GM18517 (cell line): ENCODE measurements around the gene SPATC1L.

ENCODE experiments used
- ATAC-seq: cut with Tn5 transposase; IDR thresholded peaks from one replicate; pipeline ENCODE4 v1.9.1; 2021; ENCODE audit warnings: mild to moderate bottlenecking, moderate library complexity; ENCODE audit not compliant: unreplicated experiment

Gene SPATC1L

DNA sequence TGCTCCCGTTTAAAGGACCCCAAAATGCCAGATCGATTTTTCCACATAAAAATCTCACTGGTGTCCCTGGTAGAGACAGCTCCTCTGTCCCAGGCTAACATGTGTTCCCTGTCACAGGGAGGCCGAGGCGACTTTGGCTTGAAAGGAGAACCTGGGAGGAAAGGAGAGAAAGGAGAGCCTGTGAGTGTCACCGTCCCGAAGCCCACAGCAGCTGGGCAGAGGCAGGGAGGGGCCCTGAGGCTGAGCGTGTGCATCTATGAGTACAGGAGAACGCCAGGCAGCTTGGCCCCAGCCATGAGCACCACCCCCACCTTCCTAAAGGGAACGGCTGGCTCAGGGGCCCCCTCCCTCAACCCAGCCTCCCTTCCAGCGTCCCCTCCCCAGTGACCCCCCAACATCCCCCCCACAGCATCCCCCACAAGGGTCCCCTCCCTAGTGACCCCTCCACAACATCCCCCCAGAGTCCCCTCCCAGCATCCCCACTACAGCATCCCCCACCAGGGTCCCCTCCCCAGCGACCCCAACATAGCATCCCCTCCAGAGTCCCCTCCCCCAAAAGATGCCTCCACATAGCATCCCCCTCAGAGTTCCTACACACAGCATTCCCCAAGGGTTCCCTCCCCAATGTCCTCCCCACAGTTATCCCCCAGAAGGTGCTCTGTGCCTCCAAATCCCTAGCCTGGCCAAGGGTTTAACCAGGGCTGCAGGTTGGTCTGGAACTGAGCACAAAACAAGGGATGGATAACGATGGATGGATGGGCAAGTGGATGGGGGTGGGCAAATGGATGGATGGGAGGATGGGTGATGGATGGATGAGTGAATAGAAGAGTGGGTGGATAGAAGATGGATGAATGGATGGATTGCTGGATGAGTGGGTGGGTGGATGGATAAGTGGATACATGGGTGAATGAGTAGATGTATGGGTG is 61.2 kb downstream of the SPATC1L start:
- ATAC-seq, result no peak

GRCh38 chr21:46122237-46122671 is 62.0 kb downstream of the SPATC1L start:
- ATAC-seq, result no peak

DNA sequence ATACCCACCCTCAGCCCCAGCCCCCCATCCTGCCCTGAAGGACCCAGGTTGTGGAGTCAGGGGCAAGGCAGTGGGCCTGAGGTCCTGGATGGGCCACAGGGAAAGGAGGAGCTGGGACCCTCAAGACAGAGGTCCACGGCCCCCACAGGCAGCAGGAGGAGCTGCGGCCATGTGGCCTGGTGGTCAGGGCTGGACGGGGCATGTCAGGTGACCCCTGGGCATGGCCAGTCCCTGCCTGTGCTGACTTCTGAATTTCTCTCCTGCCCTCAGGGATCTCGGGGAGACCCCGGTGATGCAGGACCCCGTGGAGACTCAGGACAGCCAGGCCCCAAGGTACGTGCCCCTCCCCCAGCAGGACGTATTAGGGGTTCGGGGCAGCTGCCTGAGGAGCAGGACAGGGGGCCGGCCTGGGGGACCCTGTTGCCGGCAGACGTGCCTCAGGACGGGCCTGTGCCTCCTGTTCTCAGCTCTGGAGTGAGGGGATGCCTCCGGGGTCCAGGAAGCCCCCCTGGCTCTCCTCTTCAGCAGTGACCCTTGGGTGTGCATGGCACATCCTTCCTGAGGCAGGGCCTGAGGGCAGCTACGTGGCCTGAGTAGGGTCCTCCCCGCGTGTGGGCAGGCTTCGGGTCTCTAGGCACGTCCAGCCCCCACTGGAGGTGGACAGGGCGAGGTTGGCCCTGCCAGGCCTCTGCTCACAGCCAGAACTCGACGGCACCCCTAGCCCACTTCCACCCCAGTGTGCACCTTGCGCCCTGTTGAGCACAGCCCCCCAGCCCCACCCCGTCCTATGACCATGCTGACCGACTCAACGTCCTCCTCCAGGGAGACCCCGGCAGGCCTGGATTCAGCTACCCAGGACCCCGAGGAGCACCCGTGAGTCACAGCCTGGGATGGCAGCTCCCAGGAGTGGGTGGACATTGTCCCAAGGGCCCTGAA is 62.7 kb downstream of the SPATC1L start:
- no peak for ATAC-seq

DNA sequence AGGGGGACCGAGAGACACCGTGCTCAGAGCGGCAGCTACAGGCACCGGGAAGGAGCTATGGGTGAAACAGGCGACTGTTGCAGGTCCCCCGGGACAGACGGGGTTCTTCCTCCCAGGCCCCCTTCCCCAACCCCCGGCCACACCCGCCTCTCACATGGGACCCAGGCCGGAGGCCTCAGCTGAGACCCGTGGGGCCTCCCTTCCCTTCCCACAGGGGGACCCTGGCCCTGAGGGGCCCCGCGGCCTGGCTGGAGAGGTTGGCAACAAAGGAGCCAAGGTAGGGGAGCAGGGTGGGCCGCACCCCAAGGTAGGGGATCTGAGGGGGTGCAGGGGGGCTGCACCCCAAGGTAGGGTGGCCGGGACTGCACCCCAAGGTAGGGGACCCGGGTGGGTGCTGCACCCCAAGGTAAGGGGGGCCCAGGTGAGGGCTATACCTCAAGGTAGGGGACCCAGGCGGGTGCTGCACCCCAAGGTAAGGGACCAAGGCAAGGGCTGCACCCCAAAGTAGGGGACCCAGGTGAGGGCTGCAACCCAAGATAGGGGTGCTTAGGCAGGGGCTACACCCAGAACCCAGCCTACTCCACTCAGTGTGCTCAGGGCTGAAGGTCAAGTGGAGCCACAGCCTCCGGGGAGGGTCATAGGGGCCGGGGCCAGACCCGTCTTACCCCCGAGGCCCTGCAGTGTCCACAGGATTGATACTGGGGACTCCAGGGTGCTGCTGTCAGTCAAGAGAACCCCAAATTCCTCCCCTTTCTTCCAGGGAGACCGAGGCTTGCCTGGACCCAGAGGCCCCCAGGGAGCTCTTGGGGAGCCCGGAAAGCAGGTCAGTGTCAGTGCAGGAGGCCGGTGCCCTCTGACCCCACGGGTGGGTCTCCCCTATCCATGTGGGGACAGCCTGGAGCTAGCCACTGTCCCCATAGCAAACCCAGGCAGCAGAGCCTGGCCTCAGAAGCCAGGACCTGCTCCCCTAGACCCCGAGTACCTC is 63.7 kb downstream of the SPATC1L start:
- no peak for ATAC-seq

- ATAC-seq, result no peak
Observed at GRCh38 chr21:46119637-46120271, 64.5 kb downstream of the SPATC1L start.

DNA sequence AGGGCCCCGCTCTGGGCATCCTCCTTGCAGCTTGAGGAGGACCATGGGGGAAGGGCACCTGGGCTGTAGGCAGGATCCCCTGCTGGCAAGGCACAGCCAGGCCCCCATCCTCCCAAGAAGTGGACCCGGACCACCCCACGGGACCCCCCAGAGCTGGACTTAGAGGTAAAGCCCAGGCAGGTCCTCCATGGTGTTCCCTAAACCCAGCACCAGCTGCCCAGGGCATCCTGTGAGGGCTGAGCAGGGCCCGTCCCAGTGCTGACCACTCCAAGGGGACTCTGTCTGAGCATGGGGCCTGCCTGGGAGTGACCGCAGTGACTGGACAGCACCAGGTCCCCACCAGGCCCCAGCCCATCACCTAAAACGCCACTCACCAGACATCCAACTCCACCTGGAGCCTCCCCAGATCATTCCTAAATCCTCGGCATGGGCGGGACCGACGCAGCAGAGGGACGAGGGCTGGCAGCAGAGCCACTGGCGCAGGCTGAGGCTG is 65.1 kb downstream of the SPATC1L start:
- no peak for ATAC-seq

DNA sequence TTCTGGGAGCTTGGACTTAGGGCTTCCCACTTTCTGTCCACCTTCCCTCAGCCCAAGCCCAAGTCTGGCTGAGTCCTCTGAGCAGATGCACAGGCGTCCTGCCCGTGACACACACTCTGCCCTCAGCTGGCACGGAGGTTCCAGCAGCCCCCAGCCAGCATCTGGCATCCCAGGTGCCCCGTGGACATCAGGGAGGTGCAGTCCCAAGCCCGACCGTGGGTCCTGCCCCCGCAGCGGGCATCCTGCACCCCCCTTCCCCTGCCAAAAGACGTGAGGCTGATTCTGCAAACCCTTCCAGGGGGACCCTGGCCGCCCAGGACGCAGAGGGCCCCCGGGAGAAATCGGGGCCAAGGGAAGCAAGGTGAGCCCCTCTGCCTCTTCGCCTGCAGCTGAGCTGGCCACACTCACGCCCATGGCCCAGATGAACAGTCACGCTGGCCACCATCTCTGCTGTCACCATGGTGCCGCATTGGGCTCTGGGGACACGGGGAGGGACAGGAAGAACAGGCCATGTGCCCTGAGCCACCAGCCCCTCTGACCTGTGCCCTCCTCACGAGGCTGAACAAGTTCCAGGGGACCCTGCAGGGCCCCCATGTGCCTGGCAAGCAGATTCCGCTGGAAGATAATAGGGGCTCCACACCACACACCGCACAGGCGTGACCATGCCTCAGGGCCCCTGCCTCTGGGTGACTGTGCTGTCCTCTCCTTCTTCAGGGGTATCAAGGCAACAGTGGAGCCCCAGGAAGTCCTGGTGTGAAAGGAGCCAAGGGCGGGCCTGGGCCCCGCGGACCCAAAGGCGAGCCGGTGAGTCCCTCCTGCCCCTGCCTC is 65.7 kb downstream of the SPATC1L start:
- no peak for ATAC-seq

GRCh38 chr21:46117586-46118315 is 66.5 kb downstream of the SPATC1L start:
- ATAC-seq, result no peak

GRCh38 chr21:46116776-46117585 is 67.3 kb downstream of the SPATC1L start:
- no peak for ATAC-seq

DNA sequence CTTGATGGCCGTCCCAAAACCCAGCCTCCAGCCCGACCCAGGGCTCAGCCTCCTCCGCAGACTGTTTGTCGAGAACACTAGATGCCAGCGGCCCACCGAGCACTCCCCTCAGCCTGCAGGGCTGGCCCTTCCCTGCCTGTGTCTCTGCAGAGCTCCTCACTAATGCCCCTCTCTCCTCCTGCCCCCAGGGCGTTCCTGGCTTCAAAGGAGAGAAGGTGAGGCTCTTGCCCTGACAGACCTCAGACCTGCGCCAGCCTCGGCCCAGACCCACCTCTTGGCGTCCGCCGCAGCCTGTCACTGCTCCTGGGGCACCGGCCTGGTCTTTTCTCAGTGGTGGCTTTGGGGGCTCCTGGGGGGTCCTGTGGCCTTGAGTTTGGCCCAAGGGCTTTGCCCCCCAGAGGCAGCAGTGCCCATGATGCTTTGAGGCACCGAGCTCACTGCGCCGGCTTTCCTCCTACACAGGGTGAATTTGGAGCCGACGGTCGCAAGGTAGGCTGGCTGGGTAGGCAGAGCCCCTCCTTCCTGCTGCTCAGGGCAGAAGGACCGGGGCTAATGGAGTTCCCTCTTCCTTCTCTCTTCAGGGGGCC is 68.0 kb downstream of the SPATC1L start:
- ATAC-seq, result no peak

- no peak for ATAC-seq
Observed at GRCh38 chr21:46115441-46116188, 68.6 kb downstream of the SPATC1L start.

- no peak for ATAC-seq
Observed at GRCh38 chr21:46114963-46115362, 69.3 kb downstream of the SPATC1L start.

DNA sequence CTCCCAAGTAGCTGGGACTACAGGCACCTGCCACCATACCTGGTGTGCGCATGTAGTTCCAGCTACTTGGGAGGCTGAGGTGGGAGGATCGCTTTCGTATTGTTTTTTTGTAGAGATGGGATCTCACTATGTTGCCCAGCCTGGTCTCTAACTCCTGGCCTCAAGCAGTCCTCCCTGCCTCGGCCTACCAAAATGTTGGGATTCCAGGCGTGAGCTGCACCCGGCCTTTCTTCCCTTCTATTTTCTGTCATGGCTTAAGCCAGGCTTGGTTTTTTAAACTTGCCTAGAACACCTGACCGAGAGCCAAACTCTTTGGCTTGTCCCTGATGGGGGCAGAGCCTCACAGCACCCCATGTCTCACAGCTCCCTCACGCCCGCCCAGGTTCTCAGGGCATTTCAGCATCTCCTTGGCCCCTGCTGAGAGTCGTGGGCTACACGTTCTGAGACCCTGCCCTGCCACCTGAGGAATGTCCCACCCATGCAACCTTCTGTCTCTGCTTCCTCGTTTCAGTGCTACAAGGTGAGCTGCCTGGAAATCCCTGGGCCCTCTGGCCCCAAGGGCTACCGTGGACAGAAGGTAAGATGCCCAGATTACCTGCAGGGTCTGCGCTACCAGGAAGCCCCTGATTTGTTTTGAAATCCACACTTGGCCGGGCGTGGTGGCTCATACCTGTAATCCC is 70.6 kb downstream of the SPATC1L start:
- ATAC-seq, result no peak

DNA sequence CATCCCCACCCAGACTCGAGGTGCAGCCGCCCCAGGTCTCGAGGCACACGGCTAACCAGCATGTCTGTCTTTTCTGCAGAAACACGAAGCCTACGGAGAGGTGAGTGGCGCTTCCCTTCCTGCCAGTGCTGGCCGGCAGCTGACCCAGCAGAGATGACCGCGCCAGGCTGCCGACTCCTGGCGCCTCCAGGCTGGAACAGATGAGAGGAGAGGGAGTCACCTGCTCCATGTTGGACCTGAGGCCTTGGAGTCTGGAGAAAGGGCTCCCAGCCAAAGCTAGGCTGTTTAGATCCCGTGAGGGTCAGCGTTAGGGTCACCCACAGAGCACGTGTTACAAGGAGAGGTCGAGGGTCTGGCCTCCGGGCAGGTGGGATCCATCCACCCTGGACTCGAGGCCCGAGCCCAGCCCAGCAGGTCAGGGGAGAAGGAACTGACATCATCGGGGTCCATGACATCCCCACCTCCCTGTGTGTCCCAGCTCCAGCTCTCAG is 71.5 kb downstream of the SPATC1L start:
- no peak for ATAC-seq

DNA sequence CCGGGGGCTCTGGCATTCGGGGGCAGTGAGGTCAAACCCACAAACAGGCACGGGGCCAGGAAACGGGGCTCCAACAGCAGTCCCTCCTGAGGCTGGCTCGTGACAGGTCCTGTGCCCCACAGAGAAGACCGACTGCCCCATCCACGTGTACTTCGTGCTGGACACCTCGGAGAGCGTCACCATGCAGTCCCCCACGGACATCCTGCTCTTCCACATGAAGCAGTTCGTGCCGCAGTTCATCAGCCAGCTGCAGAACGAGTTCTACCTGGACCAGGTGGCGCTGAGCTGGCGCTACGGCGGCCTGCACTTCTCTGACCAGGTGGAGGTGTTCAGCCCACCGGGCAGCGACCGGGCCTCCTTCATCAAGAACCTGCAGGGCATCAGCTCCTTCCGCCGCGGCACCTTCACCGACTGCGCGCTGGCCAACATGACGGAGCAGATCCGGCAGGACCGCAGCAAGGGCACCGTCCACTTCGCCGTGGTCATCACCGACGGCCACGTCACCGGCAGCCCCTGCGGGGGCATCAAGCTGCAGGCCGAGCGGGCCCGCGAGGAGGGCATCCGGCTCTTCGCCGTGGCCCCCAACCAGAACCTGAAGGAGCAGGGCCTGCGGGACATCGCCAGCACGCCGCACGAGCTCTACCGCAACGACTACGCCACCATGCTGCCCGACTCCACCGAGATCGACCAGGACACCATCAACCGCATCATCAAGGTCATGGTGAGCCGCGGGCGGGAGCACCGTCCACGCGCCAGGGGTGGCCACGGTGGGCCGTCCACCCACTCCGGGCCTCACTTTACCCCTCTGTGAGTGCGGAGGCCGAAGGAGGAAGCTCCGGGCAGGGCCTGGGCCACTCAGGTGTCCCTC is 72.2 kb downstream of the SPATC1L start:
- no peak for ATAC-seq
